ENCODE results near the gene CDH4.

- TF ChIP-seq CTCF (IDR thresholded peaks at IDR 0.05; ENCODE audit: insufficient read depth, low read depth, low read length) (no peak), EZH2 (IDR thresholded peaks at IDR 0.05; ENCODE audit: insufficient read depth, low read length) (no peak)
Measured at GRCh38 chr20:61345656-61346055, 93.6 kb downstream of the CDH4 start.

Data from astrocyte (in vitro differentiated cells and primary cell).